IMR-90 (cell line): ENCODE results near the gene RHOF. TPM values are rescaled to one million over a fixed set of nuclear protein-coding genes. Genes with fewer than 3 reads are reported as not detected.

Experiments used
- ATAC-seq: fragments of 200-7000 bp; cut with Tn5 transposase; 2 replicates; pipeline ENCODE4 v1.9.1; 2020; ENCODE audit warnings: low read depth, mild to moderate bottlenecking, moderate library complexity
- BruUV-seq: library from RNA; stranded (reverse); fragments of 400-500 nt; replicated peaks from 2 replicates; lab custom pipeline; 2021; lab: Mats Ljungman, UMichigan
- CTCF ChIA-PET: fragments of 300-600 bp; formaldehyde crosslinking; extraction: SDS; loops from one replicate; lab custom pipeline; 2021; ENCODE audit warnings: antibody characterized with exemption; lab: Yijun Ruan, JAX
- POLR2A ChIA-PET: fragments of 300-600 bp; sonication (Branson Sonifier 250); formaldehyde crosslinking; loops from one replicate; lab custom pipeline; 2022; ENCODE audit warnings: antibody characterized with exemption; ENCODE audit not compliant: unreplicated experiment; lab: Charles Lee
- DNase-seq: peaks from one replicate; pipeline ENCODE4 v3.0.0; 2013
- H2AFZ ChIP-seq: replicated peaks from 2 replicates; pipeline ENCODE3; 2013; ENCODE audit warnings: low read length, mild to moderate bottlenecking; ENCODE audit not compliant: poor library complexity
- H2AK5ac ChIP-seq: 2 replicates; pipeline ENCODE4 v1.6.1; 2013; ENCODE audit warnings: low read depth, low read length, inconsistent platforms
- H2AK9ac ChIP-seq: replicated peaks from 2 replicates; pipeline ENCODE3; 2013; ENCODE audit warnings: mild to moderate bottlenecking, low read depth, low read length, moderate library complexity; ENCODE audit not compliant: poor library complexity
- H2BK120ac ChIP-seq: 2 replicates; pipeline ENCODE4 v1.6.1; 2013; ENCODE audit warnings: low read depth, low read length, inconsistent platforms
- H2BK15ac ChIP-seq: 3 replicates; pipeline ENCODE4 v1.6.1; 2013; ENCODE audit warnings: low read depth, low read length, inconsistent platforms
- H2BK20ac ChIP-seq: 2 replicates; pipeline ENCODE4 v1.6.1; 2013; ENCODE audit warnings: low read depth, mild to moderate bottlenecking, inconsistent platforms, low read length, moderate library complexity
- H2BK5ac ChIP-seq: 2 replicates; pipeline ENCODE4 v1.6.1; 2013; ENCODE audit warnings: mild to moderate bottlenecking, low read depth, low read length, inconsistent platforms; ENCODE audit not compliant: poor library complexity, severe bottlenecking
- H3K14ac ChIP-seq: replicated peaks from 2 replicates; pipeline ENCODE4 v1.6.1; 2013; ENCODE audit warnings: low read depth, low read length, inconsistent platforms
- H3K18ac ChIP-seq: 2 replicates; pipeline ENCODE4 v1.6.1; 2013; ENCODE audit warnings: low read depth, low read length, control low read depth
- H3K23ac ChIP-seq: 2 replicates; pipeline ENCODE4 v1.6.1; 2013; ENCODE audit warnings: low read depth, low read length, inconsistent platforms
- H3K27ac ChIP-seq: 2 replicates; pipeline ENCODE4 v1.5.1; 2013; ENCODE audit warnings: mild to moderate bottlenecking, control low read depth, low read length; ENCODE audit not compliant: insufficient read depth
- H3K27me3 ChIP-seq: 2 replicates; pipeline ENCODE4 v1.6.1; 2013; ENCODE audit warnings: low read length; ENCODE audit not compliant: control insufficient read depth, insufficient read depth
- H3K36me3 ChIP-seq: 2 replicates; pipeline ENCODE4 v1.6.1; 2013; ENCODE audit warnings: low read length, mixed read lengths; ENCODE audit not compliant: control insufficient read depth, insufficient read depth
- H3K4ac ChIP-seq: 2 replicates; pipeline ENCODE4 v1.6.1; 2013; ENCODE audit warnings: low read depth, low read length, inconsistent platforms
- H3K4me1 ChIP-seq: 2 replicates; pipeline ENCODE4 v1.6.1; 2013; ENCODE audit warnings: low read length, mixed read lengths; ENCODE audit not compliant: control insufficient read depth, insufficient read depth
- H3K4me2 ChIP-seq: 2 replicates; pipeline ENCODE4 v1.6.1; 2013; ENCODE audit warnings: low read depth, mild to moderate bottlenecking, control low read depth, low read length, moderate library complexity
- H3K4me3 ChIP-seq: 2 replicates; pipeline ENCODE4 v1.5.1; 2013; ENCODE audit warnings: low read depth, mild to moderate bottlenecking, control low read depth, low read length, moderate library complexity; ENCODE audit not compliant: insufficient read depth
- H3K56ac ChIP-seq: 2 replicates; pipeline ENCODE4 v1.6.1; 2013; ENCODE audit warnings: low read length, inconsistent platforms; ENCODE audit not compliant: insufficient read depth; ENCODE audit errors: extremely low read depth
- H3K79me1 ChIP-seq, 2 experiments: 2 replicates each; pipeline ENCODE4 v1.6.1; 2013; ENCODE audit warnings: low read length in 2 of 2, inconsistent platforms in 1 of 2, low read depth in 1 of 2
- H3K9ac ChIP-seq: 2 replicates; pipeline ENCODE4 v1.6.1; 2013; ENCODE audit warnings: low read depth, low read length, control low read depth
- H3K9me1 ChIP-seq: 2 replicates; pipeline ENCODE4 v1.6.1; 2013; ENCODE audit warnings: low read length, inconsistent platforms; ENCODE audit not compliant: insufficient read depth
- H3K9me3 ChIP-seq: 2 replicates; pipeline ENCODE4 v1.6.1; 2013; ENCODE audit warnings: low read length; ENCODE audit not compliant: control insufficient read depth, insufficient read depth
- H4K20me1 ChIP-seq: 2 replicates; pipeline ENCODE4 v1.6.1; 2013; ENCODE audit warnings: low read length, inconsistent platforms; ENCODE audit not compliant: insufficient read depth
- H4K5ac ChIP-seq: 2 replicates; pipeline ENCODE4 v1.6.1; 2013; ENCODE audit warnings: mild to moderate bottlenecking, low read depth, low read length, control low read depth
- H4K8ac ChIP-seq, 2 experiments: 2 replicates each; pipeline ENCODE4 v1.6.1; 2013; ENCODE audit warnings: low read depth in 2 of 2, low read length in 2 of 2, control low read depth in 1 of 2, inconsistent platforms in 1 of 2
- H4K91ac ChIP-seq: 2 replicates; pipeline ENCODE4 v1.6.1; 2013; ENCODE audit warnings: low read depth, low read length, inconsistent platforms; ENCODE audit not compliant: insufficient read depth
- CTCF ChIP-seq: conservative IDR thresholded peaks from 2 replicates; pipeline ENCODE4 v1.5.1; 2012; ENCODE audit warnings: mild to moderate bottlenecking, low read depth, low read length, improper control_type of control experiment
- MAFK ChIP-seq: IDR thresholded peaks from 2 replicates; pipeline ENCODE4 v1.6.1; 2012; ENCODE audit warnings: low read depth, low read length, improper control_type of control experiment
- MAZ ChIP-seq: IDR thresholded peaks from 2 replicates; pipeline ENCODE4 v1.6.1; 2012; ENCODE audit warnings: low read depth, mild to moderate bottlenecking, low read length, improper control_type of control experiment, moderate library complexity, borderline replicate concordance
- POLR2A ChIP-seq: IDR thresholded peaks from 2 replicates; pipeline ENCODE4 v1.6.1; 2012; ENCODE audit warnings: mild to moderate bottlenecking, low read depth, low read length
- RCOR1 ChIP-seq: IDR thresholded peaks from 2 replicates; pipeline ENCODE4 v1.6.1; 2012; ENCODE audit warnings: mild to moderate bottlenecking, low read length, improper control_type of control experiment; ENCODE audit not compliant: insufficient replicate concordance
- whole genome bisulfite sequencing, 2 experiments: methylation state at CpG; one replicate each; pipeline versions ENCODE4 v1.1.5 to v1.1.7; 2013; ENCODE audit warnings: missing lambda C conversion rate in 2 of 2; ENCODE audit not compliant: insufficient read length in 1 of 2; ENCODE audit errors: extremely low coverage in 2 of 2; 5-methylcytosine and 5-hydroxymethylcytosine counted together
- dilution Hi-C: fragments of 300-500 bp; cut with HindIII; formaldehyde crosslinking; loops from one replicate; pipeline ENCODE4 v1.14.3; 2018; ENCODE audit warnings: low sequenced_read_pairs; ENCODE audit not compliant: unreplicated experiment
- in situ Hi-C: fragments of 300-500 bp; cut with MboI; formaldehyde crosslinking; loops from 3 replicates; pipeline ENCODE4 v1.14.3; 2019; ENCODE audit warnings: low sequenced_read_pairs, inconsistent platforms, mixed read lengths
- intact Hi-C: fragments of 100-400 bp; cut with micrococcal nuclease; formaldehyde crosslinking; loops from 2 replicates; pipeline ENCODE4 v1.10.0; 2022
- polyA plus RNA-seq, 3 experiments: library from polyadenylated mRNA; depleted of rRNA; stranded (reverse); fragments of >200 nt; gene quantifications; 2 replicates each; pipeline ENCODE4 v1.2.3, GENCODE V29; 2012; ENCODE audit warnings: low replicate concordance in 1 of 3
- total RNA-seq: library from RNA; depleted of rRNA; stranded (reverse); fragments of >200 nt; gene quantifications from 2 replicates; pipeline ENCODE4 v1.2.3, GENCODE V29; 2012

Gene RHOF
- total and polyA plus RNA-seq, 2 of the 4 experiments (the other 2 are of a cell fraction): 3.0 to 5.1 TPM

DNA sequence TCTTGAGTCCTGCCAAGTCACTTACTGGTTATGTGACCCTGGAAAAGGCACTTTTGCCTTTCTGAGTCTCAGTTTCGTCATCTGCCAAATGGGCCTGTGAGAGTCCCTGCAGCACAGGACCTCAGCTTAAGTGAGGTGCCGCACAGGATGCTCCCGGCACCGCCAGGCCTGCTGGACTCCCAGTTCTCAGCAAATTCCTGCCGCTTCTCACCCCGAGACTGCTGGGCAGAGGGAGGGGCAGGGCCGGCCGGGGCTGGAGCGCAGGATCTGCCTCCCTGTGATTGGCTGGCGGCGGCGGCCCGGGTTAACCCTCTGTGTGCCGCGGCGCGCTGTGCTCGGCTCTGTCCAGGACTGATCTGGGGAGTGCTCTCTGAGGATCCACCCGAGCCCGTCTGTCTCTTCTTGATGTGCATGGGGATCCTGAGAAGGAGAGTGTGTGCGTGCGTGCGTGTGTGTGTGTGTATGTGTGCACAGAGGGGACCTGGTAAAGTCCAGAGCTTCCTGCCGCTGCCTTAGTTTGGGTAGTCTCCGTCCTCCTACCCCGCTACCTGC is 18.9 kb upstream of the RHOF start:
- H3K27ac ChIP-seq: peak overlapping the region; percentile 24; the same call in 1 of the 2 replicates
- intact Hi-C loops: loop anchor here (1.0 kb wide), 3 partner anchors 17 to 76 kb away; partner anchors contain the start of gene PSMD9
- BruUV-seq: no TSS peak

More for the DNA sequence above, 18.9 kb upstream of the RHOF start:
- Histone ChIP-seq H2BK120ac (no peak overlapping the region), H4K8ac (peak overlapping the region in 1 of 2 experiments; percentile 22; a peak in 1 of 4 replicates), H3K14ac (peak overlapping the region; percentile 55), H3K79me1 (peaks cover 37 to 74% of the 10 kb centered on the region in 2 experiments), H3K4me2 (peak overlapping the region; percentile 89), H2AK5ac (peak overlapping the region; percentile 52; the same call in 1 of the 2 replicates), H2BK20ac (no peak overlapping the region), H3K4ac (peak overlapping the region; percentile 61; the same call in 1 of the 2 replicates), H3K4me3 (peak overlapping the region; percentile 50), H3K56ac (no peak overlapping the region; the same call in 1 of the 2 replicates), H3K9me3 (no peaks in the 10 kb centered on the region), H3K18ac (no peak overlapping the region), H3K9me1 (no peaks in the 10 kb centered on the region), H2AK9ac (peak overlapping the region; percentile 53), H3K4me1 (peaks cover 18% of the 10 kb centered on the region), H2BK15ac (no peak overlapping the region), H4K20me1 (peaks cover 50% of the 10 kb centered on the region), H4K5ac (no peak overlapping the region), H3K27me3 (no peaks in the 10 kb centered on the region), H3K36me3 (peaks cover 66% of the 10 kb centered on the region), H2BK5ac (no peak overlapping the region), H2AFZ (peak overlapping the region; percentile 73), H3K9ac (peak overlapping the region; percentile 53), H4K91ac (0 out of 2 replicates have a peak overlapping the region, but pooled peaks have one; percentile 13), H3K23ac (peak overlapping the region; percentile 77; the same call in 1 of the 2 replicates)
- 4% methylated on average over 4 of the region's 26 CpGs; no CpG with 5 or more reads in 1 of the 2 experiments for WGBS, 2 experiments
- DNase-seq: peak; percentile 64
- ChIA-PET CTCF (interaction anchor here (0.7 to 4.1 kb wide), 8 partner anchors 8 to 100 kb away, joined by 3 to 49 read pairs (median 4); partner anchors contain the start of genes RHOF and TMEM120B), POLR2A (interaction anchor here (0.7 to 2.4 kb wide), 3 partner anchors 9 to 18 kb away, joined by 4 to 10 read pairs (median 5); partner anchors contain the start of genes RHOF and SETD1B)
- in situ Hi-C loops: no loop called here
- dilution Hi-C loops: no loop called here
- TF ChIP-seq MAZ: peak; percentile 53; the same call in 1 of the 2 replicates
- no peak for TF ChIP-seq CTCF
- TF ChIP-seq MAFK: no peak
- TF ChIP-seq RCOR1: peak; percentile 98
- no peak for TF ChIP-seq POLR2A
- peak; percentile 92 for ATAC-seq
